NCI-H226 (cell line): Measurements from ENCODE around the gene NCF4.
A peak's percentile ranks its signal among the peaks of the same experiment; 100 is the strongest.

Source experiments
- DNase-seq: peaks from one replicate; pipeline ENCODE4 v3.0.0-alpha.2; 2015

NCF4 gene

GRCh38 chr22:36865346-36865745, 4.5 kb downstream of the NCF4 start:
- no peak for DNase-seq

GRCh38 chr22:36867695-36868094, 6.9 kb downstream of the NCF4 start:
- no peak for DNase-seq

GRCh38 chr22:36868546-36869181, 7.9 kb downstream of the NCF4 start:
- DNase-seq = no peak

- DNase-seq = no peak
These were observed 9.4 kb downstream of the NCF4 start for GRCh38 chr22:36870250-36870649.

GRCh38 chr22:36871669-36872081, 10.9 kb downstream of the NCF4 start:
- peak; percentile 49 for DNase-seq

GRCh38 chr22:36872084-36872483, 11.3 kb downstream of the NCF4 start:
- DNase-seq = no peak

GRCh38 chr22:36872866-36873498, 12.2 kb downstream of the NCF4 start:
- no peak for DNase-seq

- peak; percentile 63 for DNase-seq
These were observed 13.0 kb downstream of the NCF4 start for GRCh38 chr22:36873614-36874308.

GRCh38 chr22:36874309-36874696, 13.5 kb downstream of the NCF4 start:
- DNase-seq = no peak

GRCh38 chr22:36874736-36875135, 13.9 kb downstream of the NCF4 start:
- DNase-seq = no peak

GRCh38 chr22:36875741-36876140, 14.9 kb downstream of the NCF4 start:
- no peak for DNase-seq

- DNase-seq = no peak
These were observed 19.0 kb downstream of the NCF4 start for GRCh38 chr22:36879775-36880174.

- DNase-seq = no peak
These were observed 20.9 kb downstream of the NCF4 start for GRCh38 chr22:36881504-36882245.

GRCh38 chr22:36884349-36885158, 23.7 kb downstream of the NCF4 start:
- peak; percentile 58 for DNase-seq

- no peak for DNase-seq
These were observed 24.7 kb downstream of the NCF4 start for GRCh38 chr22:36885474-36885873.

GRCh38 chr22:36886016-36886415, 25.2 kb downstream of the NCF4 start:
- no peak for DNase-seq

GRCh38 chr22:36887162-36887561, 26.4 kb downstream of the NCF4 start:
- DNase-seq = no peak

GRCh38 chr22:36891646-36892045, 30.8 kb downstream of the NCF4 start:
- DNase-seq = peak; percentile 2

GRCh38 chr22:36892292-36892691, 31.5 kb downstream of the NCF4 start:
- peak; percentile 48 for DNase-seq

GRCh38 chr22:36893262-36893661, 32.5 kb downstream of the NCF4 start:
- no peak for DNase-seq

- DNase-seq = no peak
These were observed 33.5 kb downstream of the NCF4 start for GRCh38 chr22:36894266-36894665.

- no peak for DNase-seq
These were observed 36.8 kb downstream of the NCF4 start for GRCh38 chr22:36897611-36898010.

GRCh38 chr22:36898690-36899089, 37.9 kb downstream of the NCF4 start:
- DNase-seq = no peak
